Measurements from ENCODE around the gene PTP4A1. TPM values are rescaled to one million over a fixed set of nuclear protein-coding genes. Genes with fewer than 3 reads are reported as not detected.

The PTP4A1 gene
- polyA plus RNA-seq, 12 donors: 24.8 to 50.9 (median 31.3) TPM; not detected in 1

DNA sequence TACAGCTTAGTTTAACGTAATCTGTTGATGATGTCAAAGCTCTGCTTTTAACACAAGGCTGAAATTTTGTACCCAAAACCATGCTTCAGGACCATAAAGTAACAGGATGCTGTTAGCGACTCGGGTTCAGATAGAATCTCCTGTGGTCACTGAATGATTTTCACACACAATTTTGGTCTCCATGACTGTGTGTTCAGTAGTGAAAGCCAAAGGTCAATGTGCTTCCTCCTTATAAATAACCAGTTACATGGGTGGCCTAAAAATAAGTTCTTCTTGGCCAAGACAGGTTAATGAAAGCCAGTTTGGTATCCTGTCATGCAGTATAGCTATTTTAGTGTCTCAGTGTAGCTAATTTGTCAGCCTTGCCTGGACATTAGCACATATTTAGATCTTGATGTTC lies 19.1 kb upstream of the PTP4A1 start:
- DNase-seq: no peak

- no peak for DNase-seq
Measured at GRCh38 chr6:63553900-63554299, 18.4 kb upstream of the PTP4A1 start.

DNA sequence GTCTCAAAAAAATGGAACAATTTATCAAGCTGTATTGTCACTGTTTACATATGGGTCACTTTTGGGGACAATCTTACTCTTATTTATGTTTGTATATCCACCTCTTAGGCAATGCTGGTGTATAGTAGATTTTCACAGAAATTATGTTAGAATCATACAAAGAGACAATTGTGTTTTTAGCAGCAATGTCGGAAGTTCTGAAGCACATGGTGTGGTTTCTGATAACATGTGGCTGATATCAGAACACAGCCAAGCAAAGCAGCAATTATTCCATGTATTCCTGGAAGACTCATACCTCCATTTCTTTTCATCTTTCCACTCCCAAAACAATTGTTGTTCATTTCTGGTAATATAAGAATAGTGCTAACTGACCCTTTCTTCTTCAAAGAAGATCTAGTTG lies 17.5 kb upstream of the PTP4A1 start:
- DNase-seq: no peak

GRCh38 chr6:63556369-63556768 lies 15.9 kb upstream of the PTP4A1 start:
- DNase-seq: no peak

GRCh38 chr6:63558278-63558677 lies 14.0 kb upstream of the PTP4A1 start:
- no peak for DNase-seq

DNA sequence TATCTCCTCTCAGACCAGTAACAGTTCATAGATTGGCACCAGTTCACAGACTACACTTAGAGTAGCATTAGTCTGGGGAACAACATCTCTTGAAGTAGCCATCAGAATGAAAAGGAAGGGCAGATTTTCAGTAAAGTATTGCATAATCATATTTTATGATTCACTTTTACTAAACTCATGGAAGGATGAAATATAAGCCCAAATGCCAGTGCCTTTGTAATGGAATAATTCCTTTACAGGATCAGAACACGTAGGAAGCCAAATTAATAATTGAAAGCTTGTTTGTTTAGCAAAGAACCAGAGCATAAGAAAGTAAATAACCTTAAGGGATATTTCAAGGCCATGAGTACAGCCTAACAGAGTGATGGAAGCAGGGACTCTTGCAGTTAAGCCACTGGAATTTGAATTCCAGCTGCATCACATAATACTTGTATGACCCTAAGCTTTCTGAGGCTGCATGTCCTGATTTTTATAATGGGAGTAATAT lies 11.4 kb upstream of the PTP4A1 start:
- DNase-seq: no peak

- no peak for DNase-seq
Measured at GRCh38 chr6:63561288-63561687, 11.0 kb upstream of the PTP4A1 start.

DNA sequence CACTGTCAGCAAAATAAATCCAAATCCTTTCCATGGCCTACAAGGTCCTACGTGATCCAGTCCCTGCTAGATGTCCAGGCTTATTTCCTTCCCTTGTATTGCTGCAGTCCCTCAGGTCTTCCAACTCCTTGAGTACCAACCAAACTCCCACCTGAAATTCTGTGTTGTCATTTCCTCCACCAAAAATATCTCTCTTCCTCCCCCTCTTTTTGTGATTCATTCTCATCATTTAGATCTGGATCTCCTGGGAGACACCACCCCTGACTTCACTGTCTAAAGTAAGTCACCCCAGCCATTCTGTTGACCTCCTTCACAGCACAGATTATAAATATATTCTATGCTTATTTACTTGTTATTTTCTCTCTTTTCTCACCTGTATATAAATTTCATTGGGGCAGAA lies 9.0 kb upstream of the PTP4A1 start:
- DNase-seq: no peak

DNA sequence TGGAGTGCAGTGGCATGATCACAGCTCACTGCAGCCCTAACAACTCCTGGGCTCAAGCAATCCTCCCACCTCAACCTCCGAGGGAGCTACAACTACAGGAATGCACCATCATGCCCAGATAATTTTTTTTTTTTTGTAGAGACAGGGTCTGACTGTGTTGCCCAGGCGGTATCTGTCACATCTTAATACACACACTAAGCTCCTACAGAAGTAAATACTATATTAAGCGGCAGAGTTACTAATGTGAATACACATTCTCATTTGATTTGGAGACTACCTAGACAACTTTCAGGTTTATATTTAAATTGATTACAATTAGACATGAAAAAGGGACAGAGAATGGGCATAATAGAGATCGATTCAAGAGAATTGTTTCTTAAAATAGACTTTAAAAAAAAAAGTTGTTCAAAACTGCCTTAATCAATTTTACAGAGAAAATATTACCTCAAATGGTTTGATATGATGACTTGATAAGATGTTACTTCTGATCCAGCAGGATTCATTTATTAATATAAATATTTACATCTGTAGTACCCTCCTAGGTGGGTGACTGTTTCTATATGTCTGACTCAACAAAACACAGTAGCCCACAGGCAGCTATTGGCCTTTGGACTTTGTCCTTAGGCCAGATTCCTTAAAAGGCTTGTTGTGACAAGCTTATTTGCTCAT lies 7.1 kb upstream of the PTP4A1 start:
- no peak for DNase-seq

DNA sequence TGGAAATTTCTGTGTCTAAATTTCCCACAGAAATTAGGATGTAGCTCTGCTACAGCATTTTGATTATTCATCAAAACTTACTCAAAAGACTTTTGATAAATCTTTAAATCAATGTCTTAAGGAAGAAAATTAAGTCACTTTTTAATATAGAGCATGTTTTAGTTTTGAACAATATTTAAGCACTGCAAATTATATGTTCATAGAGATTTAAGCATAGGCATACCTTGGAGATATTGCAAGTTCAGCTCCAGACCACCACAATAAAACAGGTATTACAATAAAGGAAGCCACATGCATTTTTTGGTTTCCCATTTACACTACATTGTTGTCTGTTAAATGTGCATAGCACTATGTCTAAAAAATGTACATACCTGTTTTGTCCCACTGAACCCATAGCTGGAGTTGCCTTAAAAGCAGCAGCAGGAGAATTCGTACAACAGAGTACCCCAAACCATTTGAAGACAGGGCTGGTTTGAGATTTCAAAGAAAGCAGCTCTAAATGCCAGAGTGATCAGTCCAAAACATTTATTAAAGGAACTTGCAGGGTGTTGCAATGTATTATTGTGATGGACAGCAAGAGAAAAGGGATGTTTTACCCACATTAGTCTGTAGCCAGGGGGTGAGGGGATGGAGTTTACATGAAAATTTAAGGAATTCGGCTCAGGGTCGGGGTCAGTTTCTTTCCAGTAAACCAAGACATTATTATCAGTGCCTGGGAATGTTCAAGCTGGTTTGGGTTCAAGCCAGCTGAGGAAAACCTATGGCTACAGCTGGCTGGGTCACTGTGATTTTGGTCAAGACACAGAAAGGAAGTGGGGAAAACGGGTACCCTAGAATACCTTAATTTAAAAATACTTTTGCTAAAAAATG lies 6.3 kb upstream of the PTP4A1 start:
- no peak for DNase-seq

- DNase-seq: no peak
Measured at GRCh38 chr6:63567966-63568365, 4.3 kb upstream of the PTP4A1 start.

DNA sequence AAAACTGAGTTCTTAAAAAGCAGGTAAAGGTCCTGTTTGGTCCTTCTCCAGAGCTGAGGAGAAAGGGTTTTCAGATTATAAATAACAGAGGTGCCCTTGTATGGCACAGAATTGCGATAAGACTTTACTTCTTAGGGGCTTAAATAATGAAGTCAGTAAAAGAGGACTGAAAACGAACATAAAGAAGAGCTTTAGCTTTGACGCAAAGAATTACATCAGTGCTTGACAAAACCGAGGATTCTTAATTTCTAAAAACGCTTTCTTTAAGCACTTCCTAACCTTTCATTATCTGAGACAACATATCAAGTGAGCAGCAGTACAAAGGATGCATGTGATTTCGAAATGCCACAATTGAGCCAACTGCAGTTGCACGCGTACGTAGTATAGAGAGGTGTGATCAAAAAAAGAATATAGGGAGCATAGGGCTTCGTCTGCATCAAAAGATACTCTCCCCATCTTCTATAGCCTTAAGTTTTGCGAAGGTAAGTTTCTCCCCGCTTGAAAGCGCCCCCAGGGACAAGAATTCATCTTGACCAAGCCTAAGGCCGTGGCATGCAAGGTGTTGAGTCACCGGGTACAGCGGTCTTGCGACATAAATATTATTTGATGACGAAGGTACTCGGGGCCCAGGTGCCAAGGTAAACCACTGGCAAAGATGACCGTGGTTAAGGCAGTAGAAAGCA lies 778 bp upstream of the PTP4A1 start:
- no peak for DNase-seq

- DNase-seq: no peak
Measured at GRCh38 chr6:63572747-63573075, 431 bp downstream of the PTP4A1 start.

DNA sequence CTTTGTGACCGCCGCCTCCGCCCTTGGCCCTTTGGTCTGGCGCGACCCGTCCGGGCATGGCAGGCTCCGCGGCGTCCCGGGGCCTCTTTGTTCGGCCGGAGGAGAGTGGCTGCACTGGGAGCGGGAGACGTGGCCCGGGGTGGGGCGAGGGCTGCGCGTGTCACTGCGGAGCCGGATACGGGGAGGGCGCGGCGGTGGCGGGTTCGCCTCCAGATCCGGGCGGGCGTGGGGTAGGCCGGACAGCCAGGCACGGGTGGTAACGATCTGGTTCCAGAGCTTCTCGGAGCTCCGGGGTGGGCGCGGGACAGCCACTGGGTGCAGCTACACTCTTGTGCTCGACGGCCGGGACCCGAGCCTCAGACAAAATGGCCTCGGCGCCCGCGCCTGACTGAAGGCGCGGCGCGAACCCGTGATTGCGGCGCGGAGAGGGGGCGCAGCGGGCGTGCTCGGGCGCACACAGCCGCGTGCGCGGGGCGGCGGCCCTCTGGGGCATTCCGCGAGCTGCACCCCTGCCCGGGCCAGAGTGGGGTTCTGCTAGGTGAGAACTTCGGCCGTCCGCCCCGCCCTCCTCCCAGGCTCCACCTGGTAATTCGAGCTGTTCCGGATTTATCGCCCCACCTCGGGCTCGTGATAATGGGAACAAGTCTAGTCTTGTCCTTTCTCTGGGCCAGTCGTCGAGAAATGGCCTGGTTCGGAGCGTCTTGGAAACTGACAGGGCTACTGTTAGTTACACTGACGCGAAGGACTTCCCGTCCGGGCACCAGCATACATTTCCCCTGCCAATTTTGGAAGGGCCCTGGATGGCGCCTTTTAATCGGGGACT lies 1.0 kb downstream of the PTP4A1 start:
- DNase-seq: peak; percentile 74

DNA sequence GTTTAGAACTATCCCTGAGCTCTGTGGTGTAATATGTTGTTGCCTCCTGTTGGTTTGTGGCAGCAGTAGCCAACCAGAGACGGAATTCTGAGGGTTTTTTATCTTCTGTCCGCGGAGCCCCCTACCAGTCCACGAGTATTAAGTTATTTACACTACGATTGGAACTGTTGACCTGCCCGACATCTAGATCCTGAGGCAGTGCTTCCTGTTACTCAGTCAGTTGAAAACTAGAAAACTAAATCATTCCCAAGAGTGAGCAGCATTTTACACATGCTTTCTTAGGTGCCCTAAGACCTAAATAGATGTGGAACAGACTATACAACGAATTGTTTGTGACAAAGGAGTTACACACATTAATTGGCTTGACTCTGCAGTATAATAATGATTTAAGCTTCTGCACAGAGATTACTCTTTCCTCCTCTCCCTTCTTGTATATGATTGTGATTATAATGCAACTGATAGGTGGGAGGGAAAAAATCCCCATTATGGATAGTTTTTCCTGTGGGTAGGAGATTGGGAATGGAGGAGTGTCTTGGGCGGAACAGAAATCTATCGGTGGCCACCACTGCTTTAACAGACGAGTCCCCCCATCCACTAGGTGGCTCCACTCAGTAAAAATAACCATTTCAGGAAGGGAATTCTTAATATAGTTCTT lies 1.7 kb downstream of the PTP4A1 start:
- peak; percentile 12 for DNase-seq

DNA sequence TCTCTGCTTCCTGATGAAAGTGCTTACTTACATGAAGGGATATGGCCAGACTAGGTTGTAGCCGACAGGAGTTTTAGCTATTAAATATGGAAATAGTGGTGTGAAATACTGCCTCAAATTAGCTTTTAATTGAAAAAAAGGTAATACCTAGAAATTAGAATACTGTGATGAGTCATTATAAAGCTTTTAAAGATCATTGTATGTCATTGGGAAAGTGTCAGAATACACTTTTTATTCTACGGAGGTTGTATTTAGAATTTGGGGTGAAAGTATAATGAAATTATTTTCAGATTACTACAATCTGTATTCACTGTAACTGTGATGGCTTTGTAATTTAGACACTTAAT lies 2.2 kb downstream of the PTP4A1 start:
- DNase-seq: no peak

GRCh38 chr6:63576147-63576772 lies 4.0 kb downstream of the PTP4A1 start:
- no peak for DNase-seq

DNA sequence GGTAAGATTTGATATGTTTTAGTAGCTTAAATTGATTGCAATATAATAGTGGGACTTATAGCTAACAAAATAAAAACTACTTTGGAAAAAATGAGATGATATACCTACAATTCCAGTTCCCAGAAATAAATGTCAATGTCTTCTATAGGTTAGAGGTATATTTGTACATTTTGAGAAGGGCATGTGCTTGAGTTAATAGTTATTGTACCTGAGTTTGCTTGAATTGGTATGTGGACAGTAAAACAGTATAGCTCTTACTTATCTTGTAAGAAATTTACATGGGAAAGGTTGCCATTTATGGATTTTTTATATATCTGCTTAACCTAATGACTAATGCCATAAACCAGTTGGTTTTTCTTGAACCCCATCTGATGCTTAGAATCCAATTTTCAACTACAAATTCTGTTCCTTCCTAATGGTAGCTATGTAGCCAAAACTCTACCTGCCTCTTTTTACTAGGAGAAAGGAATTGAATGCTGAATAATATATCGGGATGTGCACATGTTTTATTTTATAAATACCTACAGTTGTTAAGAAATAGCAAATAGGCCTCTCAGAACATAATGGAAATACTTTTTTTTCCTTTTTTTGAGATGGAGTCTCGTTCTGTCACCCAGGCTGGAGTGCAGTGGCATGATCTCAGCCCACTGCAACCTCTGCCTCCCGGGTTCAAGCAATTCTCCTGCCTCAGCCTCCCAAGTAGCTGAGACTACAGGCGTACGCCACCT lies 4.9 kb downstream of the PTP4A1 start:
- no peak for DNase-seq

GRCh38 chr6:63578757-63579156 lies 6.5 kb downstream of the PTP4A1 start:
- DNase-seq: no peak
